ENCODE measurements around the gene NR1H2. TPM values are rescaled to one million over a fixed set of nuclear protein-coding genes. Genes with fewer than 3 reads are reported as not detected.
"Not testable (repeated sequence)": the region's sequence is repeated elsewhere in the genome, so short reads cannot be mapped to it uniquely, and the experiment has no call there.

Gene NR1H2
- total RNA-seq (2014; rRNA removed; shearing (Covaris generic); ENCODE audit: low replicate concordance) = 151 and 189 TPM in 2 replicates

DNA sequence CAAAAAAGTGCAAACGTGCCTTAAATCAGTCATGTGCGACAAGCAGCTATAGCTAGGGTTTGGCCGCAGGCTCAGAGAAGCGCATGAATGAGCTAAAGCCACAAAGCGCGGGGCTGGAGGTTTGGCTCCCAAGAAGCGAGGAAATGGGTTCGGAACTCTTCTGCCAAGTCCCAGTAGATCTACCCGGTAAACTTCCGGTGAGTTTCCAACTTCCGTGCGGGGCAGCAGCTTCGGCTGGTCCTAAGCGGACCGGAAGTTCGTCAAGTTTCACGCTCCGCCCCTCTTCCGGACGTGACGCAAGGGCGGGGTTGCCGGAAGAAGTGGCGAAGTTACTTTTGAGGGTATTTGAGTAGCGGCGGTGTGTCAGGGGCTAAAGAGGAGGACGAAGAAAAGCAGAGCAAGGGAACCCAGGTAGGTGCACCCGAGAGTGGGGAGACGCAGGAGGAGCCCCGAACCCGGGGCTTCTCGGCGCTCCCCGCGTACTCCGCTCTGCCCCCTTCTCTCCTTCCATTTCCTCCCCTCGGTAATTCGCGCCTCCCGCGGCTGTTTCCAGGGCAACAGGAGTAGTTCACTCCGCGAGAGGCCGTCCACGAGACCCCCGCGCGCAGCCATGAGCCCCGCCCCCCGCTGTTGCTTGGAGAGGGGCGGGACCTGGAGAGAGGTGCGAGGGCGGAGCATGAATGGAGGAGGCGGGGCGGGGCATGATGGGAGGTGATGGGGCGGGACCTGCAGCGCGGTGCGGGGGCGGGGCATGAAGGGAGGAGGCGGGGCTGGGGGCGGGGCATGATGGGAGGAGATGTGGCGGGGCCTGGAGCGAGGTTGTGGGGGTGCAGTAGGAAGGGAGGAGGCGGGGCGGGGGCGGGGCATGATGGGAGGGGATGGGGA lies at the start of gene NR1H2:
Gene NR1H2, plus strand, starts transcription at position 292 of the 885 bp plus-strand sequence. CDS start 1,149 bp downstream, outside the sequence.
- in situ Hi-C loops (cut with HindIII; ENCODE audit: low pct_unique_long_range_greater_than_20kb, low sequenced_read_pairs) = no loop called here
- peak; percentile 96 for DNase-seq (ENCODE audit: low read depth)

DNA sequence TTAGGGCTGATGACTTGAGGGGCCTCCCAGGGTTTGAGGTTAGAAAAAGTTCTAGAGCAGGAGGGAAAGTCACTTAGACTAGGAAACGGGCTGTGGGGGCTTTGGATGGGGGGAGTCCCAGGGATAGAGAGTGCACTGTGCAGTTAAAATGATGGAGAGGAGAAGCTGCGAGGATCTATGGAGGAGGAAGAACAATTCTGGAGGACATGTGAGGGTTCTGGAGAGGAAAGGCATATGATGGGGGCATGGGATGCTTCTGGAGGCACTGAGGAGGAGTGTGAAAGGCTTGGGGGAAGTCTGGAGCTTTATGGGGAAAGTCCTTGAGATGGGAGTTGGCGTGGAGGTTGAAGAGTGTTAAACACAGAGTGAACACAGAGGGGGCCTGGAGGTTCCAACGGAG lies 49.2 kb upstream of the NR1H2 start:
- no peak for DNase-seq (ENCODE audit: low read depth)
- in situ Hi-C loops (cut with HindIII; ENCODE audit: low pct_unique_long_range_greater_than_20kb, low sequenced_read_pairs) = no loop called here

DNA sequence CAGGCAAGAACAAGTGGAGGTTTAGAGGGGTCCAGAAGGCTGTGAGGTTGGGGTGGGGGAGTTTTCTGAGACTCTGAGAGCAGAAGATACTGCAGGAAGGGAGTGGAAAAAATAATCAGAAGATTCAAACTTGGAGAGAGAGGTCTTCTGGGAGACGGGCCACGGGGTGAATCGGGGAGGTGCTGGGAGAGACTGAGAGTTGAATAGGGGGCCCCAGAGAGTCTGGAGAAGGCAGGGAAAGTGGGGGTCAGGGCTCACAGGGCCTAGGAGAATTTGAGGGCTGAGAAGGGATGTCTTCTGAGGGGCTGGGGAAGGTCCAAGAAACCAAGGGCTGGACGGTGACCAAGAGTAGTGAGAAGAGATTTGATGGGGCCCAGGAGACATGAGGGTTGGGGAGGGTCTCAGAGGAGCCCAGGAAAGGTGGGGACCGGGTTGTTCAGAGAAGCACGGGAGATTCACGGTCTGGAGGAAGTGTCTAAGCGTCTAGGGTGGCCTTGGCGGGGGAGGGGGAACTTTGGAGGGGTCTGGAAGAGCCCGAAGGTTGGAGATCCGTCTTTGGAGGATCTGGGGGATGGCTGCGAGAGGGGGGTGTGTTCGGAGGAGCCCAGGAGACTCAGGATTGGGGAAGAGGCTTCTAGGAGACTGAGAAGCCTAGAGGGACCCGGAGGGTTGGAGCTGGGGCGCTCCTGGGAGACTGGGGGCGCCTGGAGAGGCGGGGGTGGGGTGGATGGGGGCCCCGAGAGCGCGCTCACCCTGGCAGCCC lies 48.6 kb upstream of the NR1H2 start:
- in situ Hi-C loops (cut with HindIII; ENCODE audit: low pct_unique_long_range_greater_than_20kb, low sequenced_read_pairs) = no loop called here

DNA sequence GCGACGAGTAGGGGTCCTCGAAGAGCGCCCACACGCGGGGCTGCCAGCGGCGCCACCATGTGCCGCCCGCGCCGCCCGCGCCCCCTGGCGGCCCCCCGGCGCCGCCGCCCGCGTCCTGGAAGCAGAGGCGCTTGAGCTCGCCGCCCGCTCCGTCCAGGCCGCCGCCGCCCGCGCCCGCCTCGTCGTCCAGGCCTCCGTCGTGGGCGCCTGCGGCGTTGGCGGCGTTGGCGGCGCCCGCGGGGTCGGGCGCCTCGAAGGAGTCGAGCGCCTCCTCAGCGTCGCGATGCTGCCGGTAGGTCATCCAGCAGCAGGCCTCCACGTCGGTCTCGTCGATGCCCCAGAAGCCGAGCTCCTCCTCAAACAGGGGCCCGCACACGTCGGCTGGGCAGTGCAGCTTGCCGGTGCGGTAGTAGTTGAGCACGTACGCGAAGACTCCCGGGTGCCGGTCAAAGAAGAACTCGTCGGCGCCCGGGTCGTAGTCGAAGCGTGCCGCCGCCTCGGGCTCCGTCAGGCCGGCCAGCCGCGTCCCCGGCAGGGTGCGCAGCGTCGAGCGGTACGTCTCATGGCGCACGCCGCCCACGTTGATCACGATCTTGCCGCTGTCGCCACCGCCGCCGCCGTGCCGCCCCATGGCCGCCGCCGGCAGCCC lies 47.9 kb upstream of the NR1H2 start:
- peak; percentile 45 for DNase-seq (ENCODE audit: low read depth)
- in situ Hi-C loops (cut with HindIII; ENCODE audit: low pct_unique_long_range_greater_than_20kb, low sequenced_read_pairs) = no loop called here

More for the DNA sequence above, 48.6 kb upstream of the NR1H2 start:
- DNase-seq (ENCODE audit: low read depth) = no peak

DNA sequence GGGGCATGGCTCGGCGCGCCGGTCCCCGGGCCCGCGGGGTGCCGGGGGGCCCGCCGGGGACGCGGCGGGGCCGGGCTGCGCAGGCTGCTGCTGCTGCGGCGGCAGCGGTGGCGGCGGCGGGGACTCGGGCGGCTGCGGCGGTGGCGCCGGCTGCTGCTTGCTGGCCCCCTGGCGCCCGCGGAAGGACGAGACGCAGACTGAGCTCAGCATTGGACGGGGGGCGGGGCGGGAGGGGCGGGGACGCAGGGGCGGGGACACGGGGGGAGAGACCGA lies 47.4 kb upstream of the NR1H2 start:
- in situ Hi-C loops (cut with HindIII; ENCODE audit: low pct_unique_long_range_greater_than_20kb, low sequenced_read_pairs) = no loop called here
- no peak for DNase-seq (ENCODE audit: low read depth)

DNA sequence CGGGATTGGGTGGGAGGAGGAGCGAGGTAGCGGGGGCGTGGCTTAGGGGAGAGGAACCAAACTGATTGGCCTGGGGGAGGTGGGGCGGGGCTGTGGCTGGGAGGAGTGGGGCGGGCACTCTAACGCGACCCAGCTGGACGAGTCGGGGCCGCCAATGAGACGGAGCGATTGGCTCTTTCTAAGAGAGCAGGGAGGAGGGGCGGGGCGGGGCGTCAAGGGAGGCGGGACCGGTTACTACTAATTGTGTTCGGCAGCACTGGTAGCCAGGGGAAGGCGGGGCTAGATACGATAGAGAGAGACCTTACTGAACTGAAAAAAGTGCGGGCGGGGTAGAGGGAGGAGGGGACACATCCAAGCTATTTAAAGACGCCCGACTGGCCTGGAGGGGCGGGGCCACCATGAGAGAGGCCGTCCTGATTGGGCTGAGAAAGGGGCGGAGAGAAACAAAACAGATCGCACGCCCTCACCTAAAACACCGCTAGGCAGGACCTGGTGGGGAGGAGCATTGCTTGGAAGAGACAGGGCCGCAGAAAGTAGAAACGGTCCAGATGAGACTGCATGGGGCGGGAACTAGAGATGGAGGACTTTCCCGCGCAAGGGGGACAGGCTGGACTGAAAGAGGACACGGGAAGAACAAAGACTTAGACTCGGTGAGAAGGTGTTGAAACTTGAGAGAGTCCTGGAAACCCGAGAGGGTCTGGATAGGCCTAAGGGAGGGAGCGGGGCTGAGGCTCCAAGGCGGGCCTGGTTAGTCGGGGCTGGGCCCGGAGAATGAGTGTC lies 46.9 kb upstream of the NR1H2 start, which contains the start of gene KCNC3:
Gene KCNC3, minus strand, starts transcription at position 232 of the 780 bp plus-strand sequence. CDS start 295 bp downstream, outside the sequence.
- in situ Hi-C loops (cut with HindIII; ENCODE audit: low pct_unique_long_range_greater_than_20kb, low sequenced_read_pairs) = no loop called here
- peak; percentile 100 for DNase-seq (ENCODE audit: low read depth)

DNA sequence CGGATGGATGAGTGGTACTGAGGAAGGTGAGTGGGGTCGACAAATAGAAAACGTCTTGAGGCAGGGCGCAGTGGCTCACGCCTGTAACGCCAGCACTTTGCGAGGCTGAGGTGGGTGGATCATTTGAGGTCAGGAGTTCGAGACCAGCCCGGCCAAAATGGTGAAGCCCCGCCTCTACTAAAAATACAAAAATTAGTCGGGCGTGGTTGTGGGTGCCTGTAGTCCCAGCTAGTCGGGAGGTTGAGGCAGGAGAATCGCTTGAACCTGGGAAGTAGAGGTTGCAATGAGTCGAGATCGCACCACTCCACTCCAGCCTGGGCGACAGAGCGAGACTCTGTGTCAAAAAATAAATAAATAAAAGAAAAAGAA lies 46.3 kb upstream of the NR1H2 start:
- DNase-seq (ENCODE audit: low read depth); in situ Hi-C loops (cut with HindIII; ENCODE audit: low pct_unique_long_range_greater_than_20kb, low sequenced_read_pairs): not testable (repeated sequence)

DNA sequence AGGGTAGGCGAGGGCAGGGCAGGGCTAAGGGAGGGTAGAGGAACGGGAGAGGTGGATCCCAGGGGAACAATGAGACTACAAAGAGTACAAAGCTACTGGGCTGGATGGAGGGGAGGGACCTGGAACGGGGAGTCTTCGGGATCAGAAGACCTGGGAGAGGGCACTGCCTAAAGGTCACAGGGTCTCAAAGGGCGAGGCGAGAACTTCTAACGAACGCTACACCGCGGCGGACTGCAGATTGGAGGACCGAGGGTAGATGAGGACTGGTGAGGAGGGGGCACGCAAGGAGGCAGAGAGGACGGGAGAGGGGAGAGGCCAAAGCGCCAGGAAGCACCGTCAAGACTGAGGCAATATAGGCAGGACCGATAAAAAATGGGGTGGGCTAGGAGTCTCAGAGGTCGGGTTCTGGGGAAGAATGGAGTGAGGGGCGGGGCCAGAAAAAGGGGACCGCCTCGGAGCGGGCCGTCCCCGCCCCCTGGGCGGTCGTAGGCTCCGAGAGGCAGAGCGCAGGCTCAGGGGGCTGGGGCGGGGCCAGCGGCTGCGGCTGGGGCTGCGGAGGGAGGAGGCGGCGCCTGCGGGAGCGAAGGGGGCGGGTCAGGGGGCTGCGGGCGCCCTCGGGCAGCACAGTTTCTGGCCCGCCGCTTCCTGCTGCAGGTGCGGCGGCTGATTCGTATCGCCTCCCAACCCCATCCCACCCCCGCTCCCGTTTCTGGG lies 45.7 kb upstream of the NR1H2 start:
- DNase-seq (ENCODE audit: low read depth) = peak; percentile 84
- in situ Hi-C loops (cut with HindIII; ENCODE audit: low pct_unique_long_range_greater_than_20kb, low sequenced_read_pairs) = no loop called here

DNA sequence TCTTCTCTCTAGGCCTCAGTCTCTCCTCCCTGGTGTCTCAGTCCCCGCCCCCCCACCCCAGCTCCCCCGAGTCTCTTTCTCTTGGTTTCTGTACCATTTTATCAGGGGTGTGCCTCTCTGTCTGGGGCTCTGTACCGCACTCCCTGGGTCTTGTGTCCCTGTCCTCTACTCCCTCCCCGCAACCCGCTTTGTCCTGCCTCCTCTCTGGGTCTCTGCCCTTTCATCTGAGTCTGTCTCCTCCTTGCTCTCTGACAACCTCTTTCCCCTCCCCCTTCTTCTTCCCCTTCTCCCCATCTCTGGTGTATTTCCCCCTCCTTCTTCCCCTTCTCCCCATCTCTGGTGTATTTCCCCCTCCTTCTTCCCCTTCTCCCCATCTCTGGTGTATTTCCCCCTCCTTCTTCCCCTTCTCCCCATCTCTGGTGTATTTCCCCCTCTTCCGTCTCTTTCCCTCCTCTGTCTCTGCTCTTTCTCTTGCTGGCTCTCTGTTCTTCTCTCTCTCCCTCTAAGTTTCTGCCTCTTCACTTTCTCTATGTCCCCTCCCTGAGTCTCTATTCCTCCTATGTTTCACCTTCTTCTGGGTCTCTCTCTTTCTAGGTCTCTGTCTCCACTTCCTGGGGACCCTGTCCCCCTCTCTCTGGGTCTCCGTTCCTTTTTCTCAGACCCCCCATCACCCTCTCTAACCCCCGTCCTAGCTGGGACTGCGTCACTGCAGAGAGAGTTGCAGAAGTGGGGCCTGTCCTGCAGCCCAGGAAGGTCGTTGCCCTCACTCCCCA lies 44.9 kb upstream of the NR1H2 start:
- DNase-seq (ENCODE audit: low read depth) = no peak
- in situ Hi-C loops (cut with HindIII; ENCODE audit: low pct_unique_long_range_greater_than_20kb, low sequenced_read_pairs) = no loop called here

DNA sequence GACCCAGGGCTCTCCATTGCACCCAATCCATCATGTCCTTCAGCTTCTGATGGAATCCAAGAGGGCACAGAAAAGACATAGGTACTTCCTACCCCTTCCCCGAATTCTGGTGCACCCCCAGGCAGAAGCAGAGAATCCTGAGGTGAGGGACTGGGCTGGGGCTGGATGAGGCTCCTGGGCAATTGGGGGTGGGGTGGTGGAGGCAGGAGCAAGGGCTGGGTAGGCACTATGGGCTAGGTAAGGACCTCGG lies 44.3 kb upstream of the NR1H2 start:
- DNase-seq (ENCODE audit: low read depth) = no peak
- in situ Hi-C loops (cut with HindIII; ENCODE audit: low pct_unique_long_range_greater_than_20kb, low sequenced_read_pairs) = no loop called here

DNA sequence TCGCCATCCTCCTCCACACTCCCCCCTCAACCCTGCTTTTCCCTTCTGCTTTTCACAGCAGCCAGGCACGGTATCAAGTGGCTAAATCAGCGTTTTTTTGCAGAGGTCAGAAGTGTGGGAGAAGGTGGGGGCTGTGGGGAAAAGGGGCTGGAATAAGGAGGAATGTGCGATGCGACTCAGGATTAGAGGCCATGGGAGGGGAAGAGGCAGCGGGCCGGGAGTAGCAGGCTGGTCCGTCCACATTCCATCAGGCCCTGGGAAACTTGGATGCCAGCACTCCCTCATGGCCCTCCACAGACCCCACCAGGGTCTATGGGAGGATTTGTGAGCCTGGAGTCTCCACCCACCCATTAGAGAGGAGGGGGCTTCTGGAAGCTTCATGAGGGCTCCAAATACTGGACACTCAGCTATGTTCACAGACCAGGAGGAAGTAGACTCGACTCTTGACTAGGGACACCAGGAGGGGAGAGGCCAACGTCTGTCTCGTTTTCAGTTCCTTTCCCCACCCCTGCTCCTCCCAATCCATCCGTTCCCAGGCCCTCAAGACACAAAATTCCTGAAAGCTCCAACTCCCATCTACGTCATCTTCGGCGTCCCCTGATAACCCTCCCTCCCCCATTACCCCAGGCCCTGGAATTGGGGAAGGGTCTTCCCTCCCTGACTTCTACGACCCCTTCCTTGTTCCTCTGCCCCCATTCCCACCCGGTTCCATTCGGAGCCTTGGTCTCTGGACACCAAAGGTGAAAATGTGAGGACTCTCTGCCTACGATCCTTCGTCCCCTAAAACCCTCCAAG lies 43.8 kb upstream of the NR1H2 start:
- in situ Hi-C loops (cut with HindIII; ENCODE audit: low pct_unique_long_range_greater_than_20kb, low sequenced_read_pairs) = no loop called here
- no peak for DNase-seq (ENCODE audit: low read depth)

DNA sequence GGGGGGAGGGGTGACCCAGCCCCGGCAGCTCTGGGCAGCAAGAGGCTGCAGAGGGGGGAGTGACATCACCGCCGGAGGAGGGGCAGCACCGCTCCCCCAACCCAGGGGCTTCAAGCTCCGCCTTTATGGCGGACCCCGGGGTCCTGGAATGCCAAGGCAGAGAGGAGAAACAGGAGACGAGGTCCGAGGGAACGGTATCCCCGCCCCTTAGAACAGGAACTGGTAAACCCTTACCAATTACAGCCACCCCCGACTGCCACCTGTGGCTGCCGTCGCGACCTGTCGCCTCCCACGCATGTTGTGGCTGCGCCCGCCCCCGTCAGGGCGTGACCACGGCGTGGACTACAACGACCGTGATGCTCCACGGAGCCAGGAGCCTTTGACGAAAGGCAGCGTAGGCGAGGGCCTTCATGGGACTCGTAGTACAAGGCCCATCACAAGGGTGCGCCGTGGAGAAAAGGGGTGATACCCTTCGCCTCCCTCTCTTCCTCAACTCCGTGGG lies 43.0 kb upstream of the NR1H2 start:
- in situ Hi-C loops (cut with HindIII; ENCODE audit: low pct_unique_long_range_greater_than_20kb, low sequenced_read_pairs) = no loop called here
- DNase-seq (ENCODE audit: low read depth) = peak; percentile 94

DNA sequence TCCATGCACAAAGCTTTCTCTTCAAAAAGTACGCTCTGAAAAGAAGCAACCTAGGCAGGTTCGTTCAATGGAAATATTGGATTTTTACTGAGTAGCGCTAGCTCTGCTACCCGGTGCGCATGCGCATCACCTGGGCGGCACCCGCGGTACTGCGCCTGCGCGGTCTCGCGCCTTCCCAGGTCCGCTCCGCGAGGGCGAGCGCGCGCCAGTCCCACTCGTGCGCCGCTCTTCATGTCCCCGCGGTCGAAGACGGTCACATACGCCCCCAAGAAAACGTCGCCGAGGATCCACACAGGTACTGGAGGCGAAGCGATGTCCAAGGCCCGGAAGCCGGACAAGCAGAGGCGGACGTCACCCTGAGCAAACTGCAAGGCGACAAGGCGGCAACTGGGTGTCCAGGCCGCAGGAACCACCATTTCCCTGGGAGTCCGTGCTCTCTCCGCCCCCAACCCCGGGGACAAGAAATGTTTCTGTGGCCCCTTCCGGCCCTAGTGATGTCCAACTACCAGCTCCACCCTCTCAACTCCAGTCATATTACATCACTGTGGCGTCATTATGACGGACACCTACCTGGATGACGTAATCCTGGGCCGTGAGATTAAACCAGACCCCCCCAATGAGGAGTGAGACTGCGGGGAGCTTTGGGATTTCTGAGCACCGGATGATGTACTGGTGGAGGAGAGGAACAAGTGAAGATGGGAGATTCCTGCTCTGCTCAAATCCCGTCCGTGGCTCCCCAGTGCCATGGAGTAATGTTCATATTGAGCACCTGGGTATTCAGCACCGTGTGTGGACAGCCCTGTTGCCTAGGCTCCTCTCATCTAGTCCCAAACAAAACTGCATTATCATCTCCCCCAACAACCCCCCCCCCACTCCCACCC lies 42.3 kb upstream of the NR1H2 start:
- in situ Hi-C loops (cut with HindIII; ENCODE audit: low pct_unique_long_range_greater_than_20kb, low sequenced_read_pairs) = no loop called here
- peak; percentile 92 for DNase-seq (ENCODE audit: low read depth)

DNA sequence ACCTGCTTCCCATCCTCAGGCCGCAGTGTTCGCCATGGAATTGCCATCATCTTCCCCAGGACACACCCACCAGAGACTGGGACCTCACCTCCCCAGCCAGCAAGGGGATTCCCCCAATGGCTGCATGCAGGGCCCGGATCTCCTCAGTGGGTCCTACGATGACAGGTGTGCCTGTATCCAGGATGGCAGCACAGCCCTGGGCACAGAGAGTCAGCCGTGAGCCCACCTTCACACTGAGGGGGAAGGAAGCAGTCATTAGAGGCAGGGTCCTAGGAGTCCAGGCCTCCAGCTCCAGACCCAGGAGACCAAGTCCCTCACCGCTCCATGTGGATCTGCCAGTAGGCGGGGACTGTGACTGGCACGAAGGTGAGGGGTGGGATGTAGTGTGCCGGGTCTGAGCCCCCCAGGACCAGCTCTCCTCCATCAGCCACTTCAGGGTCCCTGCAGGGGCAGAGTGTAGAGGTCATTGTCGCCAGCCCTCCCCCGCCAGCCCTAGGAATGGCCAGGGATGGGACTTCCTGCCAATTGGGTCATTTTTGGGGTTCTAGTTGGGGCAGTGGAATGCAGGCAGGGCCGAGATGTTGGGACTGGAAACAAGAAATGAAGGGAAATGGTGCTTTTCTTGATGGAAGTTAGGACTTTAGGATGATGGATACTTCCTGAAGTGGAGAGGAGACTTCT lies 41.4 kb upstream of the NR1H2 start:
- DNase-seq (ENCODE audit: low read depth) = no peak
- in situ Hi-C loops (cut with HindIII; ENCODE audit: low pct_unique_long_range_greater_than_20kb, low sequenced_read_pairs) = no loop called here

DNA sequence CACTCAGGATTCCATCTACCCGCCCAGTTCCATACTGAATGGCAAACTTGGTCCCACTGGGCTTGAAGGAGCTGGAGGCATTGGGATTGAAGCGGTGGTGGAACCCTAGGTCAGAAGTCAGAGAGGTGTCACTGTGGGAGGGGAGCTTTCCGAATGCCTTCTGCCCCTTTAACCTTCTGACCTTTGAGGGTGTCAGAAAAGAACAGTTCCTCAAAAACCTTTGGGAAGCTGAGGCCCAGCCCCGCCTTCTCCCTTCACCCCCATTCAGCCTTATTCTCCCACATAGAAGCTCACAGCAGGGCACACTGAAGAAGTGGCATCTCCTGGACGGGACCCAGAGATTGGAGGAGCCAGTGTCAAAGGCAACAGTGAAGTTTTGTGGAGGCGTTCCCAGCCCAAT lies 39.2 kb upstream of the NR1H2 start:
- DNase-seq (ENCODE audit: low read depth); in situ Hi-C loops (cut with HindIII; ENCODE audit: low pct_unique_long_range_greater_than_20kb, low sequenced_read_pairs): not testable (repeated sequence)
